Uterus (tissue), 2 donors: ENCODE data around the gene PSMD5.

Experiments
- POLR2A ChIP-seq, 2 donors: fragments of 450-650 bp; IDR thresholded peaks; one replicate each; pipeline ENCODE4 v1.6.1; 2016; ENCODE audit warnings: antibody characterized with exemption in 2 of 2, mild to moderate bottlenecking in 1 of 2, moderate library complexity in 1 of 2
- TF ChIP-seq, protein P1 (sequence below), 4 experiments: fragments of 200-600 bp in 2 of 4; fragments of 450-650 bp in 2 of 4; sonication (generic) in 2 of 4; IDR thresholded peaks; one replicate each; pipeline ENCODE4 v1.5.1; 2016 to 2019; ENCODE audit warnings: antibody characterized with exemption in 4 of 4, mild to moderate bottlenecking in 2 of 4, moderate library complexity in 1 of 4

DNA sequence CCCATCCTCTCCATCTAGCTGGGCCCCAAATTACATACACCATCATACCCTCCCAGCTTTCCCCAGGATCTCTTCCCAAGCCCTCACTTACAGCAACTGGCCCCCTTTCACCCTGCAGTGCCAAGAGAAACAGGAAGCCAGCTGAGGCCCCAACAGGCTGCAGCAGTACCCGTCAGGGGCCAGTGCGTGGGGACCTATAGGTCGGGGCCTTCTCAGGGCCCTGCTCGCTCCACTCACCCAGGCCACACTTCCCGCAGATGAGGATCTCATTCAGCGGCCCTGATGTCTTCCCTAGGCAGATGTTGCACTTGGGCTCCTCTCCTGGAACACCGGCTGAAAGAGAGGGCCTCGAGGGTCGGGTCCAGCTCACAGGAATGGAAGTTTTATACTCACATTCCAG, 27.5 kb upstream of the PSMD5 start:
- TF ChIP-seq, protein P1, sequence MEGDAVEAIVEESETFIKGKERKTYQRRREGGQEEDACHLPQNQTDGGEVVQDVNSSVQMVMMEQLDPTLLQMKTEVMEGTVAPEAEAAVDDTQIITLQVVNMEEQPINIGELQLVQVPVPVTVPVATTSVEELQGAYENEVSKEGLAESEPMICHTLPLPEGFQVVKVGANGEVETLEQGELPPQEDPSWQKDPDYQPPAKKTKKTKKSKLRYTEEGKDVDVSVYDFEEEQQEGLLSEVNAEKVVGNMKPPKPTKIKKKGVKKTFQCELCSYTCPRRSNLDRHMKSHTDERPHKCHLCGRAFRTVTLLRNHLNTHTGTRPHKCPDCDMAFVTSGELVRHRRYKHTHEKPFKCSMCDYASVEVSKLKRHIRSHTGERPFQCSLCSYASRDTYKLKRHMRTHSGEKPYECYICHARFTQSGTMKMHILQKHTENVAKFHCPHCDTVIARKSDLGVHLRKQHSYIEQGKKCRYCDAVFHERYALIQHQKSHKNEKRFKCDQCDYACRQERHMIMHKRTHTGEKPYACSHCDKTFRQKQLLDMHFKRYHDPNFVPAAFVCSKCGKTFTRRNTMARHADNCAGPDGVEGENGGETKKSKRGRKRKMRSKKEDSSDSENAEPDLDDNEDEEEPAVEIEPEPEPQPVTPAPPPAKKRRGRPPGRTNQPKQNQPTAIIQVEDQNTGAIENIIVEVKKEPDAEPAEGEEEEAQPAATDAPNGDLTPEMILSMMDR (IDR thresholded peaks at IDR 0.05): no peak
- TF ChIP-seq POLR2A (IDR thresholded peaks at IDR 0.05): no peak
